Testis (tissue), 3 donors: Measurements from ENCODE around the gene MID1. TPM values are rescaled to one million over a fixed set of nuclear protein-coding genes. Genes with fewer than 3 reads are reported as not detected.
"Not testable (repeated sequence)": the region's sequence is repeated elsewhere in the genome, so short reads cannot be mapped to it uniquely, and the experiment has no call there.

Experiments
- DNase-seq: peaks from one replicate; pipeline ENCODE4 v3.0.0-alpha.2; 2019
- H3K27ac ChIP-seq, 2 donors: fragments of 200-600 bp; sonication (generic); one replicate each; pipeline ENCODE4 v1.5.1; 2019
- H3K27me3 ChIP-seq: fragments of 200-600 bp; sonication (generic); one replicate; pipeline ENCODE4 v1.5.1; 2019
- H3K36me3 ChIP-seq: fragments of 200-600 bp; sonication (generic); one replicate; pipeline ENCODE4 v1.5.1; 2017; ENCODE audit warnings: low read depth; ENCODE audit errors: missing control alignments
- H3K4me1 ChIP-seq: fragments of 200-600 bp; sonication (generic); one replicate; pipeline ENCODE4 v1.5.1; 2019
- H3K4me3 ChIP-seq, 2 donors: fragments of 200-600 bp; sonication (generic); one replicate each; pipeline ENCODE4 v1.5.1; 2017 to 2019
- H3K9me3 ChIP-seq: fragments of 200-600 bp; sonication (generic); one replicate; pipeline ENCODE4 v1.5.1; 2017
- POLR2A ChIP-seq: fragments of 450-650 bp; IDR thresholded peaks from one replicate; pipeline ENCODE4 v1.6.1; 2017; ENCODE audit warnings: antibody characterized with exemption, mild to moderate bottlenecking, moderate library complexity
- WGBS, 2 donors: methylation state at CpG; one replicate each; pipeline ENCODE4 v1.1.5; 2018; 5-methylcytosine and 5-hydroxymethylcytosine counted together
- intact Hi-C: fragments of 100-400 bp; cut with DNase I; formaldehyde crosslinking; loops from one replicate; pipeline ENCODE4 v1.15.1; 2023; ENCODE audit warnings: low total_unique reads
- polyA plus RNA-seq: library from polyadenylated mRNA; stranded (reverse); fragments of 350-450 nt; fragmentation: Illumina TruSeq; extraction: RNeasy Lipid Tissue Mini Kit (QIAGEN cat#74804); gene quantifications from one replicate; pipeline ENCODE4 v1.2.3, GENCODE V29; 2014; ENCODE audit warnings: low read depth, low replicate concordance; ENCODE audit not compliant: insufficient read depth
- total RNA-seq, 2 donors: library from RNA; depleted of rRNA; stranded (reverse); fragments of >200 nt; gene quantifications; one replicate each; pipeline ENCODE4 v1.2.3, GENCODE V29; 2016
- TF ChIP-seq, protein P1 (sequence below), 3 experiments: fragments of 450-650 bp in 2 of 3; fragments of 200-600 bp in 1 of 3; sonication (generic) in 1 of 3; IDR thresholded peaks; one replicate each; pipeline ENCODE4 v1.5.1; 2016 to 2019; ENCODE audit warnings: antibody characterized with exemption in 3 of 3, mild to moderate bottlenecking in 2 of 3, moderate library complexity in 1 of 3

The MID1 gene
- total and polyA plus RNA-seq, 3 donors from 2014 or later, result 10.3 to 34.6 (median 18.3) TPM

DNA sequence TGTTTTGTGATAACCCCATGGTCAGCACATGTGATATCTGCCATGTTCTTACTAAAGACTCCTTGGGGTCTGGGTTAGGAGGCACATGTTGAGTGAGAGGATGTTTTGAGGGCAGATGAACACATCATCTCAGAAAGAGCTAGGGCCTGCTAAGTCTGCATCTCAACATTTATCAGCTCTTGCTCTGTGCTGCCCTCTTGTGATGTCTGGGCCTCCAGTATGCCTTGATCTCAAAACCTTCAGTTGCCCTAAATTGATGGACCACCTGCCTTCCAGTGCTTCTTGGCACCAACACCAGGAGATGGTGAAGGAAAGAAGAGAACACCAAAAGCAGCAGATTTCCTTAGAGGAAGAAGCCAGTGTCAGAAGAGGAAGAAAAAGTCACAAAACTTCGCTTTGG lies 22.5 kb downstream of the MID1 start:
- WGBS, 2 donors, result 85 to 90% methylated on average over 1 of the region's 1 CpG

DNA sequence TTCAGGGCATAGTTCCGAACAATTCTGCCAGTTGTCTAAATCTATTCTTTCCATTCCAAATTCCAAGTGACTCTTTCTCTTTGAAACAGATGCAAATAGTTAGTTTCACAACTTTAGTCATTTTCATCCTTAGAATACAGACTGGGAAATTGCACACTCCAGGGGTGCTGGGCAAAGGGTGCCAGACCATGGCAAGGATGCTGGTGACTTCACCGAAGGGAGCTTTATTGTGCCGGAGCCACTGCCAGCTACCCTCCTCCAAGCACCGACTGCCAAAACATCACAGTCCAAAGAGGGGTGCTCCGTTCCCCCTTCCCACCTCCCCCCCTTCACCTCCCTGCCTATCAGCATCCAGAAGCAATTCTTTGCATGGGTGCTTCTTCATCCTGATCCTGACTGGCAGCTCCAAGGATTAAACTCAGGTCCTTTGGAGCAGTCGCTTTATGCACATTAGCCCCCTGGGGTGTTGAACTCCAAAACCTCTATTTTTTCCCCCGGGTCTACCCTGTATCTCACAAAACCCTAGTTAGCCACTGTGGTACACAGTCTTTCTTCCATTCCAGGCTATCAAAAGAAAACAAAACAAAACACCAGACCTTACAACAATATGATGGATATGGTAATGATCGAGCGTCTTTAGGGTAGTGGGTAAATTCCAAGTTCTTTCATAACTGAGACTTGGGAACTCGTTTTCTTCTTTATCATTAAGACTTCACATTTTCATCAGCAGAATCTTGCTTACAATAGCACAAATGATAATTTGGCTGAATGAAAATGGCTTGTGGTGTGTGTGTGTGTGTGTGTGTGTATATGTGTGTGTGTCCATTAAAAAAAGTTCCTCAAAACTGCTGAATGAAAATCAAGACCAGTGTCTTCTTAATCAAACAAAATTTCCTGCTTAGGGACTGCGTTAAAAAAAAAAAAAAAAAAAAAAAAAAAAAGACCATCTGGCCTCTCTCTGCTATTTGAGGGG lies 28.7 kb downstream of the MID1 start:
- DNase-seq, result no peak
- H3K27me3 ChIP-seq, result no peaks in the 10 kb centered on the region
- no peaks in the 10 kb centered on the region for H3K9me3 ChIP-seq
- H3K27ac ChIP-seq, result no peak overlapping the region
- H3K4me1 ChIP-seq, result no peaks in the 10 kb centered on the region
- 56 to 71% methylated on average over 9 to 11 of the region's 11 CpGs for WGBS, 2 donors
- intact Hi-C loops, result no loop called here
- no peak overlapping the region for H3K4me3 ChIP-seq
- H3K36me3 ChIP-seq, result no peaks in the 10 kb centered on the region
- TF ChIP-seq, protein P1, sequence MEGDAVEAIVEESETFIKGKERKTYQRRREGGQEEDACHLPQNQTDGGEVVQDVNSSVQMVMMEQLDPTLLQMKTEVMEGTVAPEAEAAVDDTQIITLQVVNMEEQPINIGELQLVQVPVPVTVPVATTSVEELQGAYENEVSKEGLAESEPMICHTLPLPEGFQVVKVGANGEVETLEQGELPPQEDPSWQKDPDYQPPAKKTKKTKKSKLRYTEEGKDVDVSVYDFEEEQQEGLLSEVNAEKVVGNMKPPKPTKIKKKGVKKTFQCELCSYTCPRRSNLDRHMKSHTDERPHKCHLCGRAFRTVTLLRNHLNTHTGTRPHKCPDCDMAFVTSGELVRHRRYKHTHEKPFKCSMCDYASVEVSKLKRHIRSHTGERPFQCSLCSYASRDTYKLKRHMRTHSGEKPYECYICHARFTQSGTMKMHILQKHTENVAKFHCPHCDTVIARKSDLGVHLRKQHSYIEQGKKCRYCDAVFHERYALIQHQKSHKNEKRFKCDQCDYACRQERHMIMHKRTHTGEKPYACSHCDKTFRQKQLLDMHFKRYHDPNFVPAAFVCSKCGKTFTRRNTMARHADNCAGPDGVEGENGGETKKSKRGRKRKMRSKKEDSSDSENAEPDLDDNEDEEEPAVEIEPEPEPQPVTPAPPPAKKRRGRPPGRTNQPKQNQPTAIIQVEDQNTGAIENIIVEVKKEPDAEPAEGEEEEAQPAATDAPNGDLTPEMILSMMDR (IDR thresholded peaks at IDR 0.05), result no peak
- TF ChIP-seq POLR2A, result no peak

More for the DNA sequence above, 22.5 kb downstream of the MID1 start:
- H3K27ac ChIP-seq, result peak overlapping the region in 1 of 2 donors; percentile 39
- DNase-seq, result no peak
- no peak for TF ChIP-seq POLR2A
- TF ChIP-seq, protein P1 (IDR thresholded peaks at IDR 0.05), result no peak
- H3K9me3 ChIP-seq, result no peaks in the 10 kb centered on the region
- H3K36me3 ChIP-seq, result no peaks in the 10 kb centered on the region
- intact Hi-C loops, result no loop called here
- no peak overlapping the region for H3K4me3 ChIP-seq
- no peaks in the 10 kb centered on the region for H3K27me3 ChIP-seq
- H3K4me1 ChIP-seq, result peaks cover 10% of the 10 kb centered on the region

DNA sequence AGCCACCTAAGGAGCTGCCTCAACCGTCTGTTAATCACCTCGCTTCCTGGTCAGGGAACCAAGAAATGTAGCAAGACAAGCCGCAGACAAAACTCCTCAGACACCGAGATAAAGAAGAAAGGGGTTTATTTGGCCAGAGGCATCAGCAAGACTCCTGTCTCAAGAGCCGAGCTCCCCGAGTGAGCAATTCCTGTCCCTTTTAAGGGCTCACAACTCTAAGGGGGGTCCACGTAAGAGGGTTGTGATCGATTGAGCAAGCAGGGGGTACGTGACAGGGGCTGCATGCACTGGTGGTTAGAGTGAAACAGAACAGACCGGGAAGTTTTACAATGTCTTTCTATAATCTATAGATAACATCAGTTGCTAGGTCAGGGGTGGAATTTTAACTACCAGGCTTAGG lies 30.6 kb downstream of the MID1 start:
- H3K36me3 ChIP-seq, H3K9me3 ChIP-seq, H3K4me1 ChIP-seq, H3K27ac ChIP-seq, intact Hi-C loops, H3K4me3 ChIP-seq, DNase-seq, H3K27me3 ChIP-seq: not testable (repeated sequence)
- 77 to 87% methylated on average over 10 of the region's 10 CpGs for WGBS, 2 donors

DNA sequence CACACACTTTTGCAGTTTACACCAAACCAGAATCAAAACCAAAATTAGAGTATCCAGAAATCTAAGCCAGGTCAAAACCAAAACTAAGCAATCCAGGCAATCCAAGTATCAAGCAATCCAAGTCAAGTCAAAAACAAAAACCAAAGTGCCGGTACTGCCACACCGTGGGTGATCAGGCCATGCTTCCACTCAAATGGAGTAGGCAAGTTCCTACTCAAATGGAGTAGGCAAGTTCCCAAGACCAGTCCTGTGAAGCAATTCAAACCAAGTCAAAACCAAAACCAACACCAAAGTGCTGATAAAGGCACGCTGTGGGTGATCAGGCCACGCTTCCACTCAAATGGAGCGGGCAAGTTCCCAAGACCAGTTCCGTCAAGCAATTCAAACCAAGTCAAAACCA lies 31.3 kb downstream of the MID1 start:
- WGBS, 2 donors, result 88 to 97% methylated on average over 4 to 6 of the region's 6 CpGs
- no peak overlapping the region for H3K27ac ChIP-seq
- DNase-seq, result no peak
- no peaks in the 10 kb centered on the region for H3K27me3 ChIP-seq
- H3K36me3 ChIP-seq, result no peaks in the 10 kb centered on the region
- no peaks in the 10 kb centered on the region for H3K9me3 ChIP-seq
- no peak overlapping the region for H3K4me3 ChIP-seq
- TF ChIP-seq POLR2A, result no peak
- TF ChIP-seq, protein P1 (IDR thresholded peaks at IDR 0.05), result no peak
- no peaks in the 10 kb centered on the region for H3K4me1 ChIP-seq
- intact Hi-C loops, result no loop called here

DNA sequence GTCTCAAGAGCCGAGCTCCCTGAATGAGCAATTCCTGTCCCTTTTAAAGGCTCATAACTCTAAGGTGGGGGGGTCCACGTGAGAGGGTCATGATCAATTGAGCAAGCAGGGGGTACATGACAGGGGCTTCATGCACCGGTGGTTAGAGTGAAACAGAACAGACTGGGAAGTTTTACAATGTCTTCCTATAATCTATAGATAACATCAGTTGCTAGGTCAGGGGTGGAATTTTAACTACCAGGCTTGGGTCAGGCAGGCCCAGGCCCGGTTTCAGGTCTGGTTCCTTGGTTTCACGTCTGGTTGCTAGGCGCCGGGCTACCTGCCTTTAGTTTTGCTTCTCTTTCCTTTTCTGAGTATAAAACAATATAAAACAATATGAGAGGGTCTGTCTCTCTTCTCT lies 35.5 kb downstream of the MID1 start:
- H3K4me1 ChIP-seq, intact Hi-C loops, H3K36me3 ChIP-seq, H3K9me3 ChIP-seq, H3K27me3 ChIP-seq, H3K4me3 ChIP-seq, DNase-seq, H3K27ac ChIP-seq: not testable (repeated sequence)
- WGBS, 2 donors, result 74 to 86% methylated on average over 5 to 7 of the region's 7 CpGs

DNA sequence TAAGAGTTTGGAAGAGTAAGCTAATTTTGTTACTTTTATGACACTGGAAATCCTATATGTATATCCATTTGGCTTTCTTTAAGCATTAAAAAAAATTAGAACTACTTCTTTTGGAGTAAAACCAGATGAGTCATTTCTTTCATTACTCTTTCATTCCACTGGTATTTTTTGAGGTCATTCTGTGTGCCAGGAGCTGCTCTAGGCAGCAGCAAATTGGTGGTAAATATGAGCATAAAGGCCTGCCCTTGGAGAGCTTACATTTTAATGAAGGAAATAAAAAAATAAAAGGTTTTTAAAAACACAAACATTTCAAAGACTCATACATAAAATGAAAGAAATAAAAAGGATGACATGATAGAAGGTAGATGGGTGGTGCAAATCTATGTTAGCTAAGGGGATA lies 37.4 kb downstream of the MID1 start:
- no peaks in the 10 kb centered on the region for H3K36me3 ChIP-seq
- H3K4me1 ChIP-seq, result no peaks in the 10 kb centered on the region
- no peak for TF ChIP-seq POLR2A
- TF ChIP-seq, protein P1 (IDR thresholded peaks at IDR 0.05), result no peak
- intact Hi-C loops, result no loop called here
- H3K4me3 ChIP-seq, result no peak overlapping the region
- no peak overlapping the region for H3K27ac ChIP-seq
- no peaks in the 10 kb centered on the region for H3K27me3 ChIP-seq
- no peak for DNase-seq
- no peaks in the 10 kb centered on the region for H3K9me3 ChIP-seq
